H9 (cell line): ENCODE data around the gene PTPRB. TPM values are rescaled to one million over a fixed set of nuclear protein-coding genes. Genes with fewer than 3 reads are reported as not detected.

Experiments used
- DNase-seq: peaks from one replicate; pipeline ENCODE4 v3.0.0-alpha.2; 2017
- H2AFZ ChIP-seq: one replicate; pipeline ENCODE4 v1.6.1; 2013; ENCODE audit warnings: mild to moderate bottlenecking, low read length, control low read depth, moderate library complexity
- H2AK5ac ChIP-seq: 2 replicates; pipeline ENCODE4 v1.6.1; 2013; ENCODE audit warnings: low read length, control low read depth, mixed read lengths; ENCODE audit not compliant: insufficient read length
- H2BK120ac ChIP-seq: one replicate; pipeline ENCODE4 v1.6.1; 2013; ENCODE audit warnings: low read depth, mild to moderate bottlenecking, low read length, control low read depth, inconsistent platforms; ENCODE audit not compliant: poor library complexity, severe bottlenecking
- H2BK12ac ChIP-seq: 2 replicates; pipeline ENCODE4 v1.6.1; 2013; ENCODE audit warnings: low read length, control low read depth, mixed read lengths, low read depth; ENCODE audit not compliant: insufficient read length
- H2BK15ac ChIP-seq: 2 replicates; pipeline ENCODE4 v1.6.1; 2013; ENCODE audit warnings: low read depth, low read length, control low read depth
- H2BK20ac ChIP-seq: one replicate; pipeline ENCODE4 v1.6.1; 2013; ENCODE audit warnings: low read depth, mild to moderate bottlenecking, low read length, control low read depth, inconsistent platforms; ENCODE audit not compliant: poor library complexity, severe bottlenecking
- H2BK5ac ChIP-seq: 2 replicates; pipeline ENCODE4 v1.6.1; 2013; ENCODE audit warnings: low read length, control low read depth, mixed read lengths; ENCODE audit not compliant: insufficient read length
- H3K14ac ChIP-seq: 2 replicates; pipeline ENCODE4 v1.6.1; 2013; ENCODE audit warnings: low read length, control low read depth; ENCODE audit not compliant: insufficient read depth
- H3K18ac ChIP-seq: 2 replicates; pipeline ENCODE4 v1.6.1; 2013; ENCODE audit warnings: low read depth, mild to moderate bottlenecking, mixed read lengths, low read length, control low read depth; ENCODE audit not compliant: insufficient read length
- H3K23ac ChIP-seq: 2 replicates; pipeline ENCODE4 v1.6.1; 2013; ENCODE audit warnings: low read length, control low read depth, mixed read lengths, low read depth; ENCODE audit not compliant: insufficient read length
- H3K23me2 ChIP-seq: 2 replicates; pipeline ENCODE4 v1.6.1; 2013; ENCODE audit warnings: low read depth, mild to moderate bottlenecking, mixed read lengths, low read length, control low read depth; ENCODE audit not compliant: insufficient read length, poor library complexity, severe bottlenecking
- H3K27ac ChIP-seq: 2 replicates; pipeline ENCODE4 v1.5.1; 2013; ENCODE audit warnings: low read length, control low read depth, mixed read lengths, low read depth; ENCODE audit not compliant: insufficient read length
- H3K27me3 ChIP-seq: 2 replicates; pipeline ENCODE4 v1.6.1; 2013; ENCODE audit warnings: low read length, control low read depth, inconsistent platforms; ENCODE audit not compliant: insufficient read depth
- H3K4ac ChIP-seq: 2 replicates; pipeline ENCODE4 v1.6.1; 2013; ENCODE audit warnings: low read depth, mild to moderate bottlenecking, control low read depth, inconsistent platforms, low read length, moderate library complexity
- H3K4me1 ChIP-seq: 2 replicates; pipeline ENCODE4 v1.6.1; 2013; ENCODE audit warnings: low read length, control low read depth, inconsistent platforms; ENCODE audit not compliant: insufficient read depth
- H3K4me2 ChIP-seq: 2 replicates; pipeline ENCODE4 v1.6.1; 2013; ENCODE audit warnings: low read length, control low read depth, mixed read lengths; ENCODE audit not compliant: insufficient read length, insufficient read depth
- H3K56ac ChIP-seq: 2 replicates; pipeline ENCODE4 v1.6.1; 2013; ENCODE audit warnings: low read depth, mild to moderate bottlenecking, mixed read lengths, low read length, control low read depth; ENCODE audit not compliant: insufficient read length
- H3K79me1 ChIP-seq: 2 replicates; pipeline ENCODE4 v1.6.1; 2013; ENCODE audit warnings: low read depth, mild to moderate bottlenecking, moderate library complexity, low read length, control low read depth, inconsistent platforms; ENCODE audit not compliant: insufficient read depth, poor library complexity, severe bottlenecking
- H3K79me2 ChIP-seq: 2 replicates; pipeline ENCODE4 v1.6.1; 2013; ENCODE audit warnings: low read length, control low read depth, inconsistent platforms; ENCODE audit not compliant: insufficient read depth
- H3K9ac ChIP-seq: 2 replicates; pipeline ENCODE4 v1.6.1; 2013; ENCODE audit warnings: low read length, control low read depth, mixed read lengths; ENCODE audit not compliant: insufficient read length; ENCODE audit errors: extremely low read depth
- H3K9me3 ChIP-seq: one replicate; pipeline ENCODE4 v1.6.1; 2013; ENCODE audit warnings: low read depth, low read length, inconsistent platforms; ENCODE audit not compliant: control insufficient read depth
- H3T11ph ChIP-seq: one replicate; pipeline ENCODE4 v1.6.1; 2013; ENCODE audit warnings: mild to moderate bottlenecking, low read length, control low read depth, inconsistent platforms
- H4K20me1 ChIP-seq: one replicate; pipeline ENCODE4 v1.6.1; 2013; ENCODE audit not compliant: control insufficient read depth, insufficient read length, insufficient read depth
- H4K5ac ChIP-seq: 2 replicates; pipeline ENCODE4 v1.6.1; 2013; ENCODE audit warnings: low read depth, mild to moderate bottlenecking, mixed read lengths, low read length, control low read depth; ENCODE audit not compliant: insufficient read length
- H4K8ac ChIP-seq: replicated peaks from 2 replicates; pipeline ENCODE4 v1.6.1; 2013; ENCODE audit warnings: low read length, control low read depth, mixed read lengths, low read depth; ENCODE audit not compliant: insufficient read length
- H4K91ac ChIP-seq: 2 replicates; pipeline ENCODE4 v1.6.1; 2013; ENCODE audit warnings: low read depth, mild to moderate bottlenecking, moderate library complexity, mixed read lengths, low read length, control low read depth; ENCODE audit not compliant: insufficient read length
- H3K27ac Mint-ChIP-seq, 3 experiments: 2 replicates in 2 of 3; 3 replicates in 1 of 3; pipeline ENCODE4 v1.8.0; 2020 to 2021; ENCODE audit warnings: mixed read lengths in 3 of 3, mild to moderate bottlenecking in 1 of 3, moderate library complexity in 1 of 3
- H3K27me3 Mint-ChIP-seq: 2 replicates; pipeline ENCODE4 v1.8.0; 2021; ENCODE audit warnings: low read depth, mild to moderate bottlenecking, moderate library complexity, mixed read lengths
- H3K36me3 Mint-ChIP-seq, 3 experiments: 2 replicates in 2 of 3; 3 replicates in 1 of 3; pipeline ENCODE4 v1.8.0; 2020 to 2021; ENCODE audit warnings: low read depth in 3 of 3, mixed read lengths in 3 of 3; ENCODE audit not compliant: insufficient read depth in 1 of 3
- H3K4me1 Mint-ChIP-seq, 2 experiments: 2 replicates each; pipeline ENCODE4 v1.8.0; 2020; ENCODE audit warnings: mixed read lengths in 2 of 2
- H3K4me3 Mint-ChIP-seq, 2 experiments: 2 replicates in 1 of 2; 3 replicates in 1 of 2; pipeline ENCODE4 v1.8.0; 2020 to 2021; ENCODE audit warnings: mild to moderate bottlenecking in 2 of 2, mixed read lengths in 2 of 2, moderate library complexity in 1 of 2
- H3K9me3 Mint-ChIP-seq, 2 experiments: 2 replicates in 1 of 2; 3 replicates in 1 of 2; pipeline ENCODE4 v1.8.0; 2020; ENCODE audit warnings: mild to moderate bottlenecking in 2 of 2, mixed read lengths in 2 of 2, moderate library complexity in 1 of 2
- CTCF ChIP-seq: fragments of 200-600 bp; sonication (generic); conservative IDR thresholded peaks from 3 replicates; pipeline ENCODE4 v1.8.0; 2021; ENCODE audit warnings: antibody characterized with exemption, mild to moderate bottlenecking
- WGBS: extraction: QIAGEN DNeasy Blood & Tissue Kit; methylation state at CpG from one replicate; pipeline ENCODE4 v1.1.7; 2013; ENCODE audit warnings: missing lambda C conversion rate, low lambda C conversion rate, mixed read lengths; ENCODE audit not compliant: insufficient read length; ENCODE audit errors: extremely low coverage; 5-methylcytosine and 5-hydroxymethylcytosine counted together
- total RNA-seq: library from RNA; stranded (reverse); gene quantifications from 2 replicates; pipeline ENCODE4 v1.2.1, GENCODE V29; 2021

Gene PTPRB
- total RNA-seq, 1 experiment from 2014 or later, result 1.4 TPM

- Histone ChIP-seq H3K4ac (no peak overlapping the region), H4K91ac (no peak overlapping the region), H3T11ph (no peak overlapping the region), H3K9ac (no peak overlapping the region), H2BK15ac (no peak overlapping the region), H3K14ac (no peak overlapping the region), H3K79me2 (no peaks in the 10 kb centered on the region), H2BK12ac (no peak overlapping the region), H3K18ac (no peak overlapping the region), H2AFZ (no peak overlapping the region), H3K27ac (no peak overlapping the region), H4K20me1 (no peaks in the 10 kb centered on the region), H4K5ac (no peak overlapping the region), H3K23ac (no peak overlapping the region), H2BK20ac (no peak overlapping the region), H3K4me1 (no peaks in the 10 kb centered on the region), H3K4me2 (no peak overlapping the region), H4K8ac (no peak overlapping the region), H2AK5ac (no peak overlapping the region), H3K23me2 (no peaks in the 10 kb centered on the region), H2BK5ac (no peak overlapping the region), H3K56ac (no peak overlapping the region), H3K27me3 (no peaks in the 10 kb centered on the region), H3K9me3 (no peaks in the 10 kb centered on the region), H2BK120ac (no peak overlapping the region), H3K79me1 (no peaks in the 10 kb centered on the region)
- peaks cover 6% of the 10 kb centered on the region in 2 experiments for H3K4me1 Mint-ChIP-seq
- DNase-seq, result no peak
- no peaks in the 10 kb centered on the region for H3K9me3 Mint-ChIP-seq
- no peak overlapping the region for H3K27ac Mint-ChIP-seq
- no CpG with 5 or more reads among the region's 7 CpGs for WGBS
- no peak for TF ChIP-seq CTCF
- H3K27me3 Mint-ChIP-seq, result no peaks in the 10 kb centered on the region; the same call in 1 of the 2 replicates
- H3K4me3 Mint-ChIP-seq, result no peak overlapping the region
- H3K36me3 Mint-ChIP-seq, result no peaks in the 10 kb centered on the region
These were observed 102.8 kb downstream of the PTPRB start for GRCh38 chr12:70534466-70534865.
